ENCODE results near the gene CCDC197.

The CCDC197 gene

DNA sequence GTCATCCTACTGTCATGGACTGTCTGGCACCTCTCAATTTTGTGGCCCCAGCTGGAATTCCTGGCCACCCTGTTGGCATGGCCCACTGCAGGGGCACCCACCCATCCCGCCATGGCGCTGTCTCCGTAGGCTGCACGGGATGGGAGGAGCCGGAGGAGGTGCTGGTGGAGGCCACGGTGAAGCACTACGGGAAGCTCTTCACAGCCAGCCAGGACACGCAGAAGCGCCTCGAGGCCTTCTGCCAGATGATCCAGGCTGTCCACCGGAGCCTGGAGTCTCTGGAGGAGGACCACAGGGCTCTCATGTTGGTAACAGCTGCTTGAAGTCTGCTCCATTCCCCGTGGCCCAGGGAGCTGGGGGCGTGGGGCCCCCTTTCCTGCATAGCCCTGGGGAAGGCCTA is 3.9 kb downstream of the CCDC197 start:
- ChIA-PET CTCF (interaction anchor here (1.0 to 1.4 kb wide), 4 partner anchors 9 to 61 kb away, joined by 4 to 8 read pairs (median 5); no protein-coding TSS in a partner anchor), POLR2A (no interaction called here)
- TF ChIP-seq ARNT (IDR thresholded peaks at IDR 0.05) (no peak), L3MBTL2 (conservative IDR thresholded peaks at IDR 0.05) (no peak), FOXM1 (IDR thresholded peaks at IDR 0.05; ENCODE audit: borderline replicate concordance) (no peak), FOXA1 (IDR thresholded peaks at IDR 0.05) (no peak), LEF1 (IDR thresholded peaks at IDR 0.05; ENCODE audit: borderline replicate concordance) (no peak), HDGF (IDR thresholded peaks at IDR 0.05; ENCODE audit: borderline replicate concordance) (no peak), CTBP1 (IDR thresholded peaks at IDR 0.05; ENCODE audit: borderline replicate concordance) (no peak), ELF4 (IDR thresholded peaks at IDR 0.05) (no peak)
- DNase-seq (ENCODE audit: extremely low spot score) = no peak

DNA sequence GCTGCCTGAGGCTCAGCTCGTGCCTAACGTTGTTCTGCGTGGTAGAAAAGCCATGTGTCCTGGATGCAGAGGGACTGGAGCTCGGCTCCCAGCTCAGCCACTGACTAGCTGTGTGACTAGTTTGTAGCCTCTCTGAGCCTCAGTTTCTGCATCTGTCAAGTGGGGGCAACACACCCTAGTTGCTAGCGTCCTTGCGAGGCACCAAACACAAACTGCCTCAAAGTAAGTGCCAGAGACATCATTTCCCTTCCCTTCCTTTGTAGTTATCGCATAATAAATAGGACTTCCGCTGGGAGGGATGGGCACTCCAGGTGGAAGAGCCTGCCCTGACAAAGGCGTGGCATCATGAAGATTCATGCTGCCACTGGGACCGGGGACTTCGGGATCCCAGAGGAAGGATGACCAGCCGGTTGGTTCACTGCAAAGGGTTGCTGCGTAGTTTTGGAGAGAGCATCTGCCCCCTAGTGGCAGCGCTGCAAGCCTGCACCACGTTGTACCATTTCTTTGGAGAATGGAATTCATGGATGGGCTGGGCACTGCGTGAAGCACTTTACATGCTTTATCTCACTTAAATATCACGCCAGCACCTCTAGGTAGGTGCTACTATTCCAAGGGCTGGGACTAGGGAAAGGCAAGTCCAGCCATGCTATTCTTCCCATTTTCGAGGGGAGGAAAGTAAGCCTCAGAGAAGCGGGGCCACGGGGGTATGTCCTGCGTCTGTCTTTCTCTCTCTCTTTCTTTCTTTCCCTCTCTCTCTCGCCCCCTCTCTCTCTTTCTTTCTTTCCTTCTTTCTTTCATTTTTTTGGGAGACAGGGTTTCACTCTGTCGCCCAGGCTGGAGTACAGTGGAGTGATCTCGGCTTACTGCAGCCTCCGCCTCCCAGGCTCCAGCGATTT is 4.6 kb downstream of the CCDC197 start:
- CTCF ChIA-PET = interaction anchor here (0.7 to 1.4 kb wide), 6 partner anchors 9 to 62 kb away, joined by 3 to 8 read pairs (median 5); no protein-coding TSS in a partner anchor

DNA sequence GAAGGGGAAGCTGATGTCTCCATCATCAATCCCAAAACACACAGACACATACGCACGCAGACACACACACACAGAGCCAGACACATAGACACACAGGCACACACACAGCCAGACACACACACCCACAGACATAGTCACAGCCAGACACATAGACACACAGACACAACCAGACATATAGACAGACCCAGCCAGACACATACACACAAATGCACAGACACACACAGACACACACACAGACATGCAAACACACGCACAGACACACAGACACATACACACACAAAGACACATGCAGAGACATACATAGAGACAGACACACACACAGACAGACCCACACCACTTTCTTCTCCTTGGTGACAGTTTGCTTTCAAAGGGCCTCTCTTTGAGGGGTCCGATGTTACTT is 6.3 kb downstream of the CCDC197 start:
- no peak for DNase-seq (ENCODE audit: extremely low spot score)
- POLR2A ChIA-PET = no interaction called here
- no peak for TF ChIP-seq LEF1 (IDR thresholded peaks at IDR 0.05; ENCODE audit: borderline replicate concordance)
- TF ChIP-seq CTBP1 (IDR thresholded peaks at IDR 0.05; ENCODE audit: borderline replicate concordance) = no peak
- TF ChIP-seq ARNT (IDR thresholded peaks at IDR 0.05) = no peak
- no peak for TF ChIP-seq HDGF (IDR thresholded peaks at IDR 0.05; ENCODE audit: borderline replicate concordance)
- TF ChIP-seq ELF4 (IDR thresholded peaks at IDR 0.05) = no peak
- TF ChIP-seq SP1 (IDR thresholded peaks at IDR 0.05) = no peak
- TF ChIP-seq NFRKB (IDR thresholded peaks at IDR 0.05) = no peak
- no peak for TF ChIP-seq FOXA1 (IDR thresholded peaks at IDR 0.05)
- TF ChIP-seq FOXK2 (IDR thresholded peaks at IDR 0.05) = no peak
- TF ChIP-seq SUZ12 (IDR thresholded peaks at IDR 0.05) = no peak
- no peak for TF ChIP-seq L3MBTL2 (conservative IDR thresholded peaks at IDR 0.05)
- no peak for TF ChIP-seq ZNF384 (IDR thresholded peaks at IDR 0.05)
- no peak for TF ChIP-seq FOXM1 (IDR thresholded peaks at IDR 0.05; ENCODE audit: borderline replicate concordance)
- CTCF ChIA-PET = interaction anchor here (0.9 to 2.3 kb wide), 4 partner anchors 11 to 67 kb away, joined by 3 to 12 read pairs (median 6); no protein-coding TSS in a partner anchor

More for the DNA sequence above, 4.6 kb downstream of the CCDC197 start:
- DNase-seq (ENCODE audit: extremely low spot score) = peak; percentile 82
- POLR2A ChIA-PET = no interaction called here
- TF ChIP-seq ARNT (IDR thresholded peaks at IDR 0.05) (no peak), ELF4 (IDR thresholded peaks at IDR 0.05) (no peak), FOXA1 (IDR thresholded peaks at IDR 0.05) (no peak), TARDBP (IDR thresholded peaks at IDR 0.05) (no peak), ZNF384 (IDR thresholded peaks at IDR 0.05) (no peak)

DNA sequence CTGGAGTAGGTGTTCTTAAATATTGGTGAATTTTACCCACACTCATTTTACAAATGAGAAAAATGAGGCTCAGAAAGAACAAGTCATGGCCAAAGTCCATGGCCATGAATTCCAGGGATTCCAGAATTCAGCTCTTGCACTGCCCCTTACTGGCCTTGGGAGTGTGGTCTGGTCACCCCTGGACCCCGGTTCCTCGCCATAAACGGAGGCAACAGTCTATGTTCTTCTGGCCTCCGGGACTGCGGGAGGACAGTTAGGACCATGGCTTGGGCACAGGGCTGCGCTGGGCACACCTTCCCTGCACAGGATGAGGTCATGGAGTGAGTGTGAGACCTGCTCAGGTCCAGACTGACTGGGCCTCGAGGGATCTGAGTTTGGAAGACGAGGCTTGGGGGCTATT is 6.9 kb downstream of the CCDC197 start:
- no peak for DNase-seq (ENCODE audit: extremely low spot score)
- TF ChIP-seq TARDBP (IDR thresholded peaks at IDR 0.05) (no peak), FOXM1 (IDR thresholded peaks at IDR 0.05; ENCODE audit: borderline replicate concordance) (no peak), BHLHE40 (IDR thresholded peaks at IDR 0.05; ENCODE audit: borderline replicate concordance) (no peak), FOXA1 (IDR thresholded peaks at IDR 0.05) (no peak), NFRKB (IDR thresholded peaks at IDR 0.05) (no peak), HDGF (IDR thresholded peaks at IDR 0.05; ENCODE audit: borderline replicate concordance) (no peak), ZNF384 (IDR thresholded peaks at IDR 0.05) (no peak), CTBP1 (IDR thresholded peaks at IDR 0.05; ENCODE audit: borderline replicate concordance) (no peak), ELF4 (IDR thresholded peaks at IDR 0.05) (no peak), LEF1 (IDR thresholded peaks at IDR 0.05; ENCODE audit: borderline replicate concordance) (no peak), FOXK2 (IDR thresholded peaks at IDR 0.05) (no peak), SUZ12 (IDR thresholded peaks at IDR 0.05) (no peak), SP1 (IDR thresholded peaks at IDR 0.05) (no peak)
- TF ChIP-seq, protein P1, sequence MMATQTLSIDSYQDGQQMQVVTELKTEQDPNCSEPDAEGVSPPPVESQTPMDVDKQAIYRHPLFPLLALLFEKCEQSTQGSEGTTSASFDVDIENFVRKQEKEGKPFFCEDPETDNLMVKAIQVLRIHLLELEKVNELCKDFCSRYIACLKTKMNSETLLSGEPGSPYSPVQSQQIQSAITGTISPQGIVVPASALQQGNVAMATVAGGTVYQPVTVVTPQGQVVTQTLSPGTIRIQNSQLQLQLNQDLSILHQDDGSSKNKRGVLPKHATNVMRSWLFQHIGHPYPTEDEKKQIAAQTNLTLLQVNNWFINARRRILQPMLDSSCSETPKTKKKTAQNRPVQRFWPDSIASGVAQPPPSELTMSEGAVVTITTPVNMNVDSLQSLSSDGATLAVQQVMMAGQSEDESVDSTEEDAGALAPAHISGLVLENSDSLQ (IDR thresholded peaks at IDR 0.05) = no peak
- ChIA-PET CTCF (interaction anchor here (0.8 to 2.3 kb wide), 4 partner anchors 8 to 133 kb away, joined by 3 to 12 read pairs (median 6); no protein-coding TSS in a partner anchor), POLR2A (no interaction called here)

DNA sequence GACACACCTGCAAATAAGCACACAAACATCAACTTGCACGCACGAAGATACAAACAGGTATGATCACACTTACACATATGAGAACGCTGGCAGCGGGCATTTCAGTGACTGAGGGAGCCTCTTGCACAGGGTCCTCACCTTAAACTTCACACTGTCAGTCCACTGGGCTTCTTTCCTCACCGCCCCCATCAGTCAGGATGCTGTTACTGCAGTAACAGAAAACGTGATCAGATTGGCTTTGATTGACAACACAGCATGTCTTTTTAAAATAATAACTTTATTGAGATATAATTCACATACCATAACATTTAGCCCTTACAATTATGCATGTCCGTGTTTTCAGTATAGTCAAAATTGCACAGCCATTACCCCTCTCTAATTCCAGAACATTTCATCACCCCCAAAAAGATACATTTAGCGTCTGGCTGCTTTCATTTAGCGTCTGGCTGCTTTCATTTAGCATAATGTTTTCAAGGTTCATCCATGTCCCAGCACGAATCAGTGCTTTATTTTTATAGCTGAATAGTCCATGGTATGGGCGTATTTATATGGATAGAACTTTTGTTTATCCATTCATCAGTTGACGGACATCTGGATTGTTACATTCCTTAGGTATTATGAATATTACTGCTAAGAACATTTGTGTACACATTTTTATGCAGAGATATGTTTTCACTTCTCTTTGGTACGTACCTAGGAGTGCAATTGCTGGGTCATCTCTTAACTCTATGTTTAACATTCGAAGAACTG is 8.4 kb downstream of the CCDC197 start:
- TF ChIP-seq SUZ12 (IDR thresholded peaks at IDR 0.05) = no peak
- TF ChIP-seq, protein P1 (IDR thresholded peaks at IDR 0.05) = peak; percentile 83
- ChIA-PET POLR2A (no interaction called here), CTCF (interaction anchor here (0.6 to 2.3 kb wide), 5 partner anchors 15 to 230 kb away, joined by 3 to 12 read pairs (median 3); partner anchors contain the start of gene OTUB2)
- peak; percentile 53 for DNase-seq (ENCODE audit: extremely low spot score)

DNA sequence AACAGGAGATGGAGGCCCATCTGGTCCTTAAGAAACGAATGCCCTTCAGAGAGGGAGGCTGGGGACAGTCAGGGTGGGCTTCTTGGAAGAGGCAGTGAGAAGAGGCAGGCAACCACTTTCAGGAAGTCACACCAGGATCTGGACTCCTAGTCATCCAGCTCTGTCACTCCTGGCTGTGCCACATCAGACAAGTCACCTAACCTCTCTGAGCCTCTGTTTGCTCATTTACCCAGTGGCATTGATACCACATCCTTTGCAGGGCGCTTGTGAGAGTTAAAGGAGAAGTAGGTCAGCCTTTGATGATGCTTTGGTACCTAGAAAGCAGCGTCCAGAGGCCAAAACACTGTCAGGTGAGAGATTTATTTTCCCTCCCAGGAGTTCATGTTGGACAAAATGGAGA is 11.1 kb downstream of the CCDC197 start:
- ChIA-PET POLR2A (no interaction called here), CTCF (no interaction called here)
- no peak for DNase-seq (ENCODE audit: extremely low spot score)
- TF ChIP-seq SUZ12 (IDR thresholded peaks at IDR 0.05) (no peak), NFRKB (IDR thresholded peaks at IDR 0.05) (no peak), L3MBTL2 (conservative IDR thresholded peaks at IDR 0.05) (no peak), FOXA1 (IDR thresholded peaks at IDR 0.05) (no peak), HDGF (IDR thresholded peaks at IDR 0.05; ENCODE audit: borderline replicate concordance) (no peak), SP1 (IDR thresholded peaks at IDR 0.05) (no peak), TARDBP (IDR thresholded peaks at IDR 0.05) (no peak), ELF4 (IDR thresholded peaks at IDR 0.05) (no peak), LEF1 (IDR thresholded peaks at IDR 0.05; ENCODE audit: borderline replicate concordance) (no peak), CTBP1 (IDR thresholded peaks at IDR 0.05; ENCODE audit: borderline replicate concordance) (no peak), ARNT (IDR thresholded peaks at IDR 0.05) (no peak), ZNF384 (IDR thresholded peaks at IDR 0.05) (no peak), FOXM1 (IDR thresholded peaks at IDR 0.05; ENCODE audit: borderline replicate concordance) (no peak), FOXK2 (IDR thresholded peaks at IDR 0.05) (no peak), BHLHE40 (IDR thresholded peaks at IDR 0.05; ENCODE audit: borderline replicate concordance) (no peak)
- TF ChIP-seq, protein P1 (IDR thresholded peaks at IDR 0.05) = no peak

Measured in HEK293T (cell line).